Fibroblast of lung (primary cell): ENCODE results near the gene ANKRD44.

Experiments used
- CTCF ChIP-seq, 2 donors: IDR thresholded peaks in 1 of 2; conservative IDR thresholded peaks in 1 of 2; 1 replicate in 1 of 2; 2 replicates in 1 of 2; pipeline ENCODE4 v1.5.1; 2011 to 2012; ENCODE audit warnings: low read length in 2 of 2, control low read depth in 1 of 2, inconsistent platforms in 1 of 2, low read depth in 1 of 2, mild to moderate bottlenecking in 1 of 2
- EZH2 ChIP-seq: IDR thresholded peaks from 2 replicates; pipeline ENCODE4 v1.5.1; 2012; ENCODE audit warnings: low read length, control low read depth, mild to moderate bottlenecking; ENCODE audit errors: missing control alignments

- TF ChIP-seq CTCF (conservative IDR thresholded peaks at IDR 0.05 in 1 of 2, IDR thresholded peaks at IDR 0.05 in 1 of 2; ENCODE audit: low read depth in 1 of 2, low read length in 2 of 2) (no peak), EZH2 (no peak)
Measured at GRCh38 chr2:197059477-197059876, 251.1 kb downstream of the ANKRD44 start.
